ENCODE data around the gene SCRN3. TPM values are rescaled to one million over a fixed set of nuclear protein-coding genes. Genes with fewer than 3 reads are reported as not detected.

Gene SCRN3
- polyA plus RNA-seq, 1 experiment: 22.8 TPM

DNA sequence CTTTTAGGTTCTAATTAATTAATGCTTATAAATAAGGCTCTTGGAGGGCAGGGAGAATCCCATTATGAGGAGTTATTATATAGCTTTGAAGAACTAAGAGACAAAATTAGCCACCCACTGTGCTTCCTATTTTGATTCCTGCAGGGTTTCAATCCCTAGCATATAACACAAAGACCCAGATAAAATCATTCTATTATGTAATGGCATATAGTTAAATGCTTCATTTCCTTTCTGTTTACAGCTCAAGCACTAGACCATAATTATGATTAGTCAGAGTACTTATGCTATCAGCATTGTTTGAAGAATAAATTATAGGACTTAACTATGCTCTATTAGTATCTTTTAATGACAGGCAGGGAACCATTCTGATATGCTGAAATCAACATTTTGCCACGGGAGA lies 82.2 kb downstream of the SCRN3 start:
- H3K4me3 ChIP-seq (ENCODE audit: low read depth, low read length): no peak overlapping the region
- CTCF ChIA-PET: interaction anchor here (0.6 to 2.9 kb wide), 2 partner anchors 15 to 37 kb away, joined by 3 to 14 read pairs; no protein-coding TSS in a partner anchor
- no peaks in the 10 kb centered on the region for H3K27me3 ChIP-seq (ENCODE audit: control insufficient read depth, insufficient read depth, low read length)
- DNase-seq (ENCODE audit: low read depth, low spot score): no peak
- TF ChIP-seq, protein P1, sequence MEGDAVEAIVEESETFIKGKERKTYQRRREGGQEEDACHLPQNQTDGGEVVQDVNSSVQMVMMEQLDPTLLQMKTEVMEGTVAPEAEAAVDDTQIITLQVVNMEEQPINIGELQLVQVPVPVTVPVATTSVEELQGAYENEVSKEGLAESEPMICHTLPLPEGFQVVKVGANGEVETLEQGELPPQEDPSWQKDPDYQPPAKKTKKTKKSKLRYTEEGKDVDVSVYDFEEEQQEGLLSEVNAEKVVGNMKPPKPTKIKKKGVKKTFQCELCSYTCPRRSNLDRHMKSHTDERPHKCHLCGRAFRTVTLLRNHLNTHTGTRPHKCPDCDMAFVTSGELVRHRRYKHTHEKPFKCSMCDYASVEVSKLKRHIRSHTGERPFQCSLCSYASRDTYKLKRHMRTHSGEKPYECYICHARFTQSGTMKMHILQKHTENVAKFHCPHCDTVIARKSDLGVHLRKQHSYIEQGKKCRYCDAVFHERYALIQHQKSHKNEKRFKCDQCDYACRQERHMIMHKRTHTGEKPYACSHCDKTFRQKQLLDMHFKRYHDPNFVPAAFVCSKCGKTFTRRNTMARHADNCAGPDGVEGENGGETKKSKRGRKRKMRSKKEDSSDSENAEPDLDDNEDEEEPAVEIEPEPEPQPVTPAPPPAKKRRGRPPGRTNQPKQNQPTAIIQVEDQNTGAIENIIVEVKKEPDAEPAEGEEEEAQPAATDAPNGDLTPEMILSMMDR (IDR thresholded peaks at IDR 0.05; ENCODE audit: low read depth, low read length): no peak
- no peak overlapping the region for H3K27ac ChIP-seq (ENCODE audit: low read depth, low read length)
- POLR2A ChIA-PET: no interaction called here
- H3K9me3 ChIP-seq (ENCODE audit: control insufficient read depth, insufficient read depth, low read length): no peaks in the 10 kb centered on the region

Other genes starting within 250 kb of the SCRN3 start
- gene OLA1, start 147.2 kb upstream of the SCRN3 start, polyA plus RNA-seq (2011; rRNA removed): 101 and 148 TPM in 2 replicates
- gene SP9, start 60.8 kb upstream of the SCRN3 start, polyA plus RNA-seq (2011; rRNA removed): not detected in 2 replicates
- gene GPR155, start 91.3 kb downstream of the SCRN3 start, polyA plus RNA-seq (2011; rRNA removed): 3.8 and 5.4 TPM in 2 replicates
- gene WIPF1, start 202.1 kb downstream of the SCRN3 start, polyA plus RNA-seq (2011; rRNA removed): 10.7 and 12.4 TPM in 2 replicates

Measured in AG04450 (cell line).